Upper lobe of right lung (tissue), 1 donor: ENCODE results near the gene COL18A1. TPM values are rescaled to one million over a fixed set of nuclear protein-coding genes. Genes with fewer than 3 reads are reported as not detected.
A peak's percentile ranks its signal among the peaks of the same experiment; 100 is the strongest.

Experiments used
- ATAC-seq: fragments of 200-7000 bp; cut with Tn5 transposase; one replicate; pipeline ENCODE4 v1.9.1; 2020; ENCODE audit warnings: mild to moderate bottlenecking, moderate library complexity
- DNase-seq: peaks from one replicate; pipeline ENCODE4 v3.0.0-alpha.2; 2020
- H3K27ac ChIP-seq: fragments of 200-600 bp; one replicate; pipeline ENCODE4 v1.8.0; 2022
- H3K27me3 ChIP-seq: fragments of 200-600 bp; one replicate; pipeline ENCODE4 v1.8.0; 2022; ENCODE audit warnings: mild to moderate bottlenecking
- H3K36me3 ChIP-seq: fragments of 200-600 bp; one replicate; pipeline ENCODE4 v1.8.0; 2022
- H3K4me1 ChIP-seq: fragments of 200-600 bp; one replicate; pipeline ENCODE4 v1.8.0; 2022
- H3K4me3 ChIP-seq: fragments of 200-600 bp; one replicate; pipeline ENCODE4 v1.8.0; 2022; ENCODE audit warnings: mild to moderate bottlenecking
- H3K9me3 ChIP-seq: fragments of 200-600 bp; one replicate; pipeline ENCODE4 v1.8.0; 2022
- CTCF ChIP-seq: fragments of 200-600 bp; IDR thresholded peaks from one replicate; pipeline ENCODE4 v1.8.0; 2022; ENCODE audit warnings: antibody characterized with exemption
- intact Hi-C: fragments of 100-400 bp; cut with DNase I; formaldehyde crosslinking; loops from one replicate; pipeline ENCODE4 v1.11.0; 2022
- total RNA-seq: library from RNA; stranded (reverse); fragmentation: NEBNext Ultra II Directional; extraction: Animal tissue kit (Norgen Biotek cat#: 25700); gene quantifications from one replicate; pipeline ENCODE4 v1.2.1, GENCODE V29; 2021
- donor health status: DM: no; HTN: yes; CAD: no; lungs with severe emphysema.

COL18A1 gene
- total RNA-seq, 1 donor from 2014 or later = 60.4 TPM

GRCh38 chr21:45509566-45510465 lies 104.9 kb downstream of the COL18A1 start:
- no peak for TF ChIP-seq CTCF
- H3K4me3 ChIP-seq = no peak overlapping the region
- H3K4me1 ChIP-seq = peaks cover 5% of the 10 kb centered on the region
- no peak overlapping the region for H3K27ac ChIP-seq
- DNase-seq (peak; percentile 62), ATAC-seq (no peak)
- peaks cover 7% of the 10 kb centered on the region for H3K36me3 ChIP-seq
- no peaks in the 10 kb centered on the region for H3K9me3 ChIP-seq
- intact Hi-C loops = no loop called here
- no peaks in the 10 kb centered on the region for H3K27me3 ChIP-seq

- intact Hi-C loops = no loop called here
- no peak for ATAC-seq
- Histone ChIP-seq H3K4me1 (peaks cover 5% of the 10 kb centered on the region), H3K4me3 (no peak overlapping the region), H3K36me3 (peaks cover 7% of the 10 kb centered on the region), H3K9me3 (no peaks in the 10 kb centered on the region), H3K27ac (no peak overlapping the region), H3K27me3 (no peaks in the 10 kb centered on the region)
- DNase-seq = peak; percentile 58
- TF ChIP-seq CTCF = no peak
Measured at GRCh38 chr21:45510466-45510955, 105.5 kb downstream of the COL18A1 start.

GRCh38 chr21:45511007-45511406 lies 106.0 kb downstream of the COL18A1 start:
- Histone ChIP-seq H3K9me3 (no peaks in the 10 kb centered on the region), H3K27ac (no peak overlapping the region), H3K4me3 (no peak overlapping the region), H3K4me1 (peaks cover 5% of the 10 kb centered on the region), H3K27me3 (no peaks in the 10 kb centered on the region), H3K36me3 (peaks cover 7% of the 10 kb centered on the region)
- DNase-seq (peak; percentile 40), ATAC-seq (no peak)
- TF ChIP-seq CTCF = no peak
- intact Hi-C loops = no loop called here

- no peak for ATAC-seq
- peaks cover 5% of the 10 kb centered on the region for H3K4me1 ChIP-seq
- intact Hi-C loops = no loop called here
- H3K27me3 ChIP-seq = no peaks in the 10 kb centered on the region
- H3K27ac ChIP-seq = no peak overlapping the region
- H3K36me3 ChIP-seq = peaks cover 7% of the 10 kb centered on the region
- no peak for TF ChIP-seq CTCF
- no peaks in the 10 kb centered on the region for H3K9me3 ChIP-seq
- DNase-seq = peak; percentile 59
- no peak overlapping the region for H3K4me3 ChIP-seq
Measured at GRCh38 chr21:45511661-45512431, 106.9 kb downstream of the COL18A1 start.

- Histone ChIP-seq H3K9me3 (no peaks in the 10 kb centered on the region), H3K27ac (peak overlapping the region; percentile 55), H3K36me3 (peaks cover 7% of the 10 kb centered on the region), H3K27me3 (no peaks in the 10 kb centered on the region), H3K4me1 (peaks cover 5% of the 10 kb centered on the region), H3K4me3 (no peak overlapping the region)
- intact Hi-C loops = no loop called here
- no peak for TF ChIP-seq CTCF
- peak; percentile 41 for DNase-seq
- no peak for ATAC-seq
Measured at GRCh38 chr21:45512626-45513002, 107.6 kb downstream of the COL18A1 start.
